Activated naive CD8-positive, alpha-beta T cell treated with anti-CD3 and anti-CD28 coated beads, Interleukin-2, amount 10 ng/mL, durations not matched to agents 7 days and 5 days (primary cell): ENCODE measurements around the gene DSCAM. TPM values are rescaled to one million over a fixed set of nuclear protein-coding genes. Genes with fewer than 3 reads are reported as not detected.

ENCODE experiments used
- ATAC-seq: fragments of 150-1000 bp; cut with Tn5 transposase; one replicate; pipeline ENCODE4 v1.10.0; 2021; ENCODE audit warnings: low read depth, moderate library complexity
- POLR2A ChIA-PET: fragments of 350-600 bp; sonication (Branson Sonifier 250); formaldehyde crosslinking; loops from one replicate; lab custom pipeline; 2021; ENCODE audit warnings: antibody characterized with exemption; lab: Charles Lee
- DNase-seq: peaks from one replicate; pipeline ENCODE4 v3.0.0; 2021
- H3K27ac Mint-ChIP-seq: one replicate; pipeline ENCODE4 v1.8.0; 2022; ENCODE audit warnings: mild to moderate bottlenecking, mixed read lengths
- H3K27me3 Mint-ChIP-seq: one replicate; pipeline ENCODE4 v1.8.0; 2022; ENCODE audit warnings: mild to moderate bottlenecking, moderate library complexity, mixed read lengths
- H3K36me3 Mint-ChIP-seq: one replicate; pipeline ENCODE4 v1.8.0; 2021; ENCODE audit warnings: mild to moderate bottlenecking, mixed read lengths
- H3K4me1 Mint-ChIP-seq: one replicate; pipeline ENCODE4 v1.8.0; 2021; ENCODE audit warnings: mixed read lengths
- H3K4me3 Mint-ChIP-seq: one replicate; pipeline ENCODE4 v1.8.0; 2022; ENCODE audit warnings: mild to moderate bottlenecking, moderate library complexity, mixed read lengths
- H3K9me3 Mint-ChIP-seq: one replicate; pipeline ENCODE4 v1.8.0; 2021; ENCODE audit warnings: mixed read lengths
- microRNA-seq: library from miRNA; unstranded; fragments of <30 nt; microRNA quantifications from one replicate; pipeline ENCODE4 v1.2.0, GENCODE V29; 2022
- total RNA-seq, 2 experiments: library from RNA; stranded (reverse); gene quantifications; one replicate each; pipeline ENCODE4 v1.2.3, GENCODE V29; 2021

DSCAM gene
- total RNA-seq, 2 experiments from 2014 or later, result not detected

DNA sequence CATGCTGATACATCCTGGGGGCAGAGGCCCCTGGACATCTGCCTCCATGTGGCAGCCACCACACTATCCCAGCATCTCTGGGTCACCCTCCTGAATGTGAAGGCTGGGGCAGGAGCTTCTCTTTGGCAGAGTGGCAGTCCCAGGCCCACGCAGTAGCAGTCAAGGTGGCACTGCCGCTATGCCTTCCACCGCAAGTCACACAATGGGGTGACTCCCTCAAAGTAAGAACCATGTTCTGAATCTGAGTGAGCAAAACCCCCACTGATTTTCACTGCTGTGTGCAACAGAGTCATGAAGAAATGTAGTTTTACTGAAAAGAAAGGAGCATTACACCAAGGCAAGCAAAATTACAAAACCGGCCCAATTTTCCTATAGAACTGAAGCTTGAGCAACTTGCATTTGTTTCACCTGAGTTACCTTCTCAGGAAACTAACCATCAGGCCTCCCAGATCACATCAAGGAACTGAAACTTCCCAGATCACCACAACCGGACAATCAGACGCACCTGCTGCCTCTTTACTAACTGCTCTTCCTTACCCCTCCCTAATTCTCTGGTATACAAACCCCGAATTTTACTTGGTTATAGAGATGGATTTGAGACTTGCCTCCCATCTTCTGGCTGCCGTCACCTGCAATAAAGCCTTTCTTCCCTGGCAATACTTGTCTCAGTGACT, 877.1 kb downstream of the DSCAM start:
- POLR2A ChIA-PET, result no interaction called here
- no peak for ATAC-seq

DNA sequence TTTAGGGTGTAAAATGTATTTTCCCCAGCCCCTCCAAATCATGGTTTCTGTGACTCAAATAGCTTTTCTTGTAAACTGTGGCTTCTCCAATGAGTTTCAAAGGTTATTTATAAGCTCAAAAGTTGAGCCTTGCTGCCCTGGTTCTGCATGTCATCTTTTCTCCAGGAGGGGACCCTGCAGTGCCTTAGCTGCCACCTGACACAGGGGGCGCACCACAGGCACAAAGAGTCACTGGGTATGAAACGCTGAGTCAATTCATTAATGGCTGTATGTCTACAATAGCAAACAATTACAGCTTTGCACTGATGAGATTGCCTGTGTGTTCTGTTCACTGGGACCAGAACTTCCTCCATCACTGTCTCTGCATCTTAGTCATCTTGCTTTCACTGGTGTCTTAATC, 878.9 kb downstream of the DSCAM start:
- POLR2A ChIA-PET, result no interaction called here
- H3K4me1 Mint-ChIP-seq, result no peaks in the 10 kb centered on the region
- DNase-seq (no peak), ATAC-seq (no peak)
- no peaks in the 10 kb centered on the region for H3K27me3 Mint-ChIP-seq
- no peak overlapping the region for H3K4me3 Mint-ChIP-seq
- H3K27ac Mint-ChIP-seq, result no peak overlapping the region
- no peaks in the 10 kb centered on the region for H3K36me3 Mint-ChIP-seq
- peaks cover 10% of the 10 kb centered on the region for H3K9me3 Mint-ChIP-seq

More for the DNA sequence above, 877.1 kb downstream of the DSCAM start:
- Mint-ChIP-seq H3K27me3 (no peaks in the 10 kb centered on the region), H3K27ac (no peak overlapping the region), H3K4me3 (no peak overlapping the region), H3K4me1 (no peaks in the 10 kb centered on the region), H3K9me3 (peaks cover 8% of the 10 kb centered on the region), H3K36me3 (no peaks in the 10 kb centered on the region)
- no peak for DNase-seq

DNA sequence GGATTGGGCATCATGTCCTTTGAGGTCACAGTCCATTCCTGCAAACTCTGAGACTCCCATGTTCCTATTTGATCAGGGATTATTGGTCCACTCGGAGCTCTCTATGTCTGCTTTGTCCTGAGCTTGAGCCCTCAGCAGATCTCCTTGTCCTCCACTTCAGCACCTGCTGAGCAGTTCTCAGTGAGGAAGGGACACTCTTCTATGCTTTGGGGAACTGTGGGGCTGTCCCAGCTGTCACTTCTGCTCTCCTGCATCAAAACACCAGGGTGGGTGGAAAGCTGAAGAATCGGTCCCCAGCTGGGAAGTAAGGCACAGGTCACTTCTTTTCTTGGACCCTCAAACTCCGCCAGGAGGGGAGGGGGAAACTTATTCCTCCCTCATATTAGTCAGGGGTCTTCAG, 880.2 kb downstream of the DSCAM start:
- POLR2A ChIA-PET, result no interaction called here
- H3K36me3 Mint-ChIP-seq, result no peaks in the 10 kb centered on the region
- H3K9me3 Mint-ChIP-seq, result peaks cover 10% of the 10 kb centered on the region
- no peak overlapping the region for H3K27ac Mint-ChIP-seq
- H3K4me3 Mint-ChIP-seq, result no peak overlapping the region
- H3K4me1 Mint-ChIP-seq, result no peaks in the 10 kb centered on the region
- H3K27me3 Mint-ChIP-seq, result no peaks in the 10 kb centered on the region
- ATAC-seq (no peak), DNase-seq (no peak)

DNA sequence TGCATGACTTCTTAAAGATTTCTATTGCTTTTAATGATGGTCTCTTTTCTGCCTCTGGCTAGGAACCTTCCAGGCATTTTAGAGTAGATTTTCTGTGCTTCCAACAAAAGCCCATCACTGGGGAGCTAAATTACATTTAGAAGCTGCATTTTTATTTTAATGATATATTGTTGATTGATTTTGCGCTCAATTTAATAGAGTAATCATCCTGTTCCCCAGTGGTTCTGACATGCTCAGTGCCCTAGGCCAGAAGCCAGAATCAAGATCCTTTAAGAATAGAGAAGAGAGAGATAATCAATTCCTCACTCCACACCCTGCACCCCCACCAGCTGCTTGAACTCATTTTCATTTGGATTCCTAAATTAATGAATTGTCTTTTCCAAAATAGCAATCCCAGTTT, 881.9 kb downstream of the DSCAM start:
- no peak for DNase-seq
- Mint-ChIP-seq H3K4me3 (no peak overlapping the region), H3K27ac (no peak overlapping the region), H3K4me1 (no peaks in the 10 kb centered on the region), H3K36me3 (no peaks in the 10 kb centered on the region), H3K9me3 (peaks cover 10% of the 10 kb centered on the region), H3K27me3 (no peaks in the 10 kb centered on the region)
- POLR2A ChIA-PET, result no interaction called here
- no peak for ATAC-seq

DNA sequence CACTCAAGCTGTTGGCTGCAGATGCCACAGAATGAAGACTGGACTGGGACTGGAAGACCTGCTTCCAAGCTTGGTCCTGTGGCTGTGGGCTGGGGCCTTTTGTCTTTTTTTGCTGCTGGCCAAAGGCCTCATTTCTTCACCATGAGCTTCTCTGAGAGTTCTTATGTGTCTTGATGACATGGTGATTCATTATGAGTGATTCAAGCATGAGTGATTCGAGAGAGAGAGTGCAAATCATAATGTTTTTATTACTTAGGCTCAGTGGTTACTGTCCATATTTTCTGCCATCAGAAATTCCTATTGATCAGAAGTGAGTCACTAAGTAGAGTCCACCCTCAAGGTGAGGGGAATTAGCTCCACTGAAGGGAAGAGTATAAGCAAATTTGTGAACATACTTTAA, 885.7 kb downstream of the DSCAM start:
- no peaks in the 10 kb centered on the region for H3K27me3 Mint-ChIP-seq
- DNase-seq (no peak), ATAC-seq (no peak)
- no peak overlapping the region for H3K4me3 Mint-ChIP-seq
- H3K4me1 Mint-ChIP-seq, result no peaks in the 10 kb centered on the region
- POLR2A ChIA-PET, result no interaction called here
- no peaks in the 10 kb centered on the region for H3K36me3 Mint-ChIP-seq
- H3K27ac Mint-ChIP-seq, result no peak overlapping the region
- peaks cover 9% of the 10 kb centered on the region for H3K9me3 Mint-ChIP-seq

Small RNA genes lying within 50 kb of the gene (microRNA-seq; reads per million reads assigned to microRNA genes)
- gene MIR4760, result not detected
